ENCODE results near the gene LILRB5. TPM values are rescaled to one million over a fixed set of nuclear protein-coding genes. Genes with fewer than 3 reads are reported as not detected.
A peak's percentile ranks its signal among the peaks of the same experiment; 100 is the strongest.
"Not testable (repeated sequence)": the region's sequence is repeated elsewhere in the genome, so short reads cannot be mapped to it uniquely, and the experiment has no call there.

The LILRB5 gene
- total and polyA plus RNA-seq, 9 donors: 5.5 to 11.8 (median 7.2) TPM

DNA sequence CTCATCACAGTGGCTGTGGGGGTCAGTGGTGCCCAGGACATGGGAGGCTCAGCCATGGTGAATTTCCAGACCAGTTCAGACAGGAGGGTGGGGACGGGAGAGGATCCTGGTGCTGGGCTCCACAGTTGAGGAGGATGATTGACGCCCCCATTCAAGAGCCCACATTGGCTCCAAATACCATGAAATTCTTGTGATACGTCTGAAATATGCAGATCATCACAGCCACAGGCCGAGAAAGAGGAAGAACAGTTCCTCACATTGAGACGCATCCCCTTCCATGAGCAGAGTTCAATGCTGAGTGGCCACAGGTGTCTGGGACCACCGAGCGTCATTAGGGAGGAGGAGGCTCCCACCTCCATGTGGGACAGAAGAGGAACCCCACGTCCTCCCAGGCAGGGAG, 13.3 kb downstream of the LILRB5 start:
- not testable (repeated sequence) for H3K4me1 ChIP-seq (ENCODE audit: control insufficient read depth, insufficient read depth, low read length); DNase-seq; H3K9me3 ChIP-seq (replicated peaks; ENCODE audit: control insufficient read depth, low read depth, low read length); H3K27ac ChIP-seq (ENCODE audit: low read length); H3K27me3 ChIP-seq (ENCODE audit: control insufficient read depth, insufficient read depth, low read length); H3K4me3 ChIP-seq (ENCODE audit: low read length); H3K36me3 ChIP-seq (ENCODE audit: control insufficient read depth, insufficient read depth, low read length)
- no CpG with 5 or more reads among the region's 8 CpGs for WGBS (ENCODE audit: insufficient coverage)

GRCh38 chr19:54242646-54243045, 14.4 kb downstream of the LILRB5 start, which contains the start of gene LILRA6:
LILRA6 (minus strand) TSS chr19:54242790.
- not testable (repeated sequence) for H3K27ac ChIP-seq (ENCODE audit: low read length); H3K4me1 ChIP-seq (ENCODE audit: control insufficient read depth, insufficient read depth, low read length); H3K36me3 ChIP-seq (ENCODE audit: control insufficient read depth, insufficient read depth, low read length); H3K9me3 ChIP-seq (replicated peaks; ENCODE audit: control insufficient read depth, low read depth, low read length); H3K27me3 ChIP-seq (ENCODE audit: control insufficient read depth, insufficient read depth, low read length); H3K4me3 ChIP-seq (ENCODE audit: low read length); DNase-seq
- no CpG with 5 or more reads among the region's 6 CpGs for WGBS (ENCODE audit: insufficient coverage)

GRCh38 chr19:54242234-54242633, 14.8 kb downstream of the LILRB5 start:
- H3K9me3 ChIP-seq (replicated peaks; ENCODE audit: control insufficient read depth, low read depth, low read length); H3K4me1 ChIP-seq (ENCODE audit: control insufficient read depth, insufficient read depth, low read length); DNase-seq; H3K27ac ChIP-seq (ENCODE audit: low read length); H3K36me3 ChIP-seq (ENCODE audit: control insufficient read depth, insufficient read depth, low read length); H3K4me3 ChIP-seq (ENCODE audit: low read length); H3K27me3 ChIP-seq (ENCODE audit: control insufficient read depth, insufficient read depth, low read length): not testable (repeated sequence)
- 40% methylated on average over 1 of the region's 4 CpGs for WGBS (ENCODE audit: insufficient coverage)

GRCh38 chr19:54240372-54241336, 16.4 kb downstream of the LILRB5 start:
- H3K4me1 ChIP-seq (ENCODE audit: control insufficient read depth, insufficient read depth, low read length); DNase-seq; H3K27me3 ChIP-seq (ENCODE audit: control insufficient read depth, insufficient read depth, low read length); H3K9me3 ChIP-seq (replicated peaks; ENCODE audit: control insufficient read depth, low read depth, low read length); H3K27ac ChIP-seq (ENCODE audit: low read length); H3K4me3 ChIP-seq (ENCODE audit: low read length); H3K36me3 ChIP-seq (ENCODE audit: control insufficient read depth, insufficient read depth, low read length): not testable (repeated sequence)
- WGBS (ENCODE audit: insufficient coverage): 67% methylated on average over 4 of the region's 22 CpGs

DNA sequence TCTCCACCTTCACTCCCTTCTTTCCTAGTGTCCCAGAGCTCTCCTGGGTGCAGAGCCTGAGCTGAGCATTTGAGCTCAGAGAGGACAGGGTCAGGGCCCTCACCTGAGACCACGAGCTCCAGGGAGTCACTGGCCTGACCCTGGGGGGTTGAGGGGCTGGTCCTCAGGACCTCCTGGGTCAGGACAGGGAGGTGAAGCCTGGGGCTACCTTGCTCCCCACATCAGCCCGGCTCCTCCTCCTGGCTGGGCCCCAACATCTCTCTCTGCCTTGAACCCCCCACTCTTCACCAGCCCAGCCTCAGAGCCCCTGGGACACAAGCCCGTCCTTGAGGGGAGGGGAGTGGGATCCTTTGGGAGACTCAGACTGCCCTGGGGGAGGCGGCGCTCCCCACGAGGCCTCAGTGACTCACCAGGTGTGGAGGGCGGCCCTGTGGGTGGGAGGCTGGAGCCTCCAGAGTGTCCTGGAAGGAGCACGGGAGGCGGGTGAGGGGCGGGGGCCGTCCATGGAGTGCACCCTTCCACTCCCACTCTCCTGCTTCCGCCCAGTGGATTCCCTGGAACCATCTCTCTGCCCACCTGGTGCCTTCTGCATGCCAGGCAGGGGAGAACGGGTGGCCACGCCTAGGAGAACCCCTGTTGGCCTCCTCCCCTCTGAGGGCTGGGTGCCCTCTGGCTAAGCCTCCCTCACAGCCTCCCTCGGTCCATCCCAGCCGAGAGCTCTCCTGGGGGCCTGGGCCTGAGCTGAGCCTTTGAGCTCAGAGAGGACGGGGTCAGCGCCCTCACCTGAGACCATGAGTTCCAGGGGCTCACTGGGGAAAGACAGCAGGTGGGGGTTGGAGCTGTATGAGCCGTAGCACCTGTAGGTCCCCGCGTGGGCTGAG, 17.3 kb downstream of the LILRB5 start:
- not testable (repeated sequence) for H3K9me3 ChIP-seq (replicated peaks; ENCODE audit: control insufficient read depth, low read depth, low read length); DNase-seq; H3K27ac ChIP-seq (ENCODE audit: low read length); H3K27me3 ChIP-seq (ENCODE audit: control insufficient read depth, insufficient read depth, low read length); H3K4me3 ChIP-seq (ENCODE audit: low read length); H3K4me1 ChIP-seq (ENCODE audit: control insufficient read depth, insufficient read depth, low read length); H3K36me3 ChIP-seq (ENCODE audit: control insufficient read depth, insufficient read depth, low read length)
- 46% methylated on average over 6 of the region's 21 CpGs for WGBS (ENCODE audit: insufficient coverage)

GRCh38 chr19:54233941-54234340, 23.1 kb downstream of the LILRB5 start:
- H3K4me1 ChIP-seq (ENCODE audit: control insufficient read depth, insufficient read depth, low read length): no peaks in the 10 kb centered on the region
- no peaks in the 10 kb centered on the region for H3K36me3 ChIP-seq (ENCODE audit: control insufficient read depth, insufficient read depth, low read length)
- H3K27me3 ChIP-seq (ENCODE audit: control insufficient read depth, insufficient read depth, low read length): no peaks in the 10 kb centered on the region
- no peak overlapping the region for H3K27ac ChIP-seq (ENCODE audit: low read length)
- no peak overlapping the region for H3K4me3 ChIP-seq (ENCODE audit: low read length)
- 70% methylated on average over 4 of the region's 5 CpGs for WGBS (ENCODE audit: insufficient coverage)
- DNase-seq: no peak
- H3K9me3 ChIP-seq (replicated peaks; ENCODE audit: control insufficient read depth, low read depth, low read length): no peaks in the 10 kb centered on the region

GRCh38 chr19:54231077-54231931, 25.8 kb downstream of the LILRB5 start:
- Histone ChIP-seq H3K9me3 (replicated peaks; ENCODE audit: control insufficient read depth, low read depth, low read length) (no peaks in the 10 kb centered on the region), H3K4me1 (ENCODE audit: control insufficient read depth, insufficient read depth, low read length) (no peaks in the 10 kb centered on the region), H3K27ac (ENCODE audit: low read length) (no peak overlapping the region), H3K36me3 (ENCODE audit: control insufficient read depth, insufficient read depth, low read length) (no peaks in the 10 kb centered on the region), H3K27me3 (ENCODE audit: control insufficient read depth, insufficient read depth, low read length) (no peaks in the 10 kb centered on the region), H3K4me3 (ENCODE audit: low read length) (no peak overlapping the region)
- DNase-seq: peak; percentile 77
- 6% methylated on average over 16 of the region's 21 CpGs for WGBS (ENCODE audit: insufficient coverage)

DNA sequence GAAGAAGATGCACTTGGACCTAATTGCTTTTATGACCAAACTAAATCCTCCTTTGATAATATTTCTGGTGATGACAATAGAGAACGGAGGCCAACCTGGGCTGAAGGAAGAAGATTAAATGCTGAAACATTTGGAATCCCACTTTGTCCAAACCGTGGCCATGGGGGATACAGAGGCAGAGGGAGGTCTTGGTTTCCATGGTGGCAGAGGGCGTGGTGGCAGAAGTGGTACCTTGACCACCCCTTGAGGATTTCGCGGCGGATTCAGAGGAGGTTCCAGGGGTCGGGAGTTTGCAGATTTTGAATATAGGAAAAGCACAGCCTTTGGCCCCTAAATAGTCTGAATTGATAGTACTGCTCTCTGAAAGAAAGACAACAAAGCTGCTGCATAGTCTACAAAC, 27.0 kb downstream of the LILRB5 start:
- Histone ChIP-seq H3K36me3 (ENCODE audit: control insufficient read depth, insufficient read depth, low read length) (no peaks in the 10 kb centered on the region), H3K9me3 (replicated peaks; ENCODE audit: control insufficient read depth, low read depth, low read length) (no peaks in the 10 kb centered on the region), H3K27me3 (ENCODE audit: control insufficient read depth, insufficient read depth, low read length) (no peaks in the 10 kb centered on the region), H3K27ac (ENCODE audit: low read length) (no peak overlapping the region), H3K4me1 (ENCODE audit: control insufficient read depth, insufficient read depth, low read length) (no peaks in the 10 kb centered on the region), H3K4me3 (ENCODE audit: low read length) (no peak overlapping the region)
- 87% methylated on average over 7 of the region's 7 CpGs for WGBS (ENCODE audit: insufficient coverage)
- DNase-seq: no peak

- H3K9me3 ChIP-seq (replicated peaks; ENCODE audit: control insufficient read depth, low read depth, low read length): no peaks in the 10 kb centered on the region
- DNase-seq: no peak
- H3K4me3 ChIP-seq (ENCODE audit: low read length): no peak overlapping the region
- 78% methylated on average over 8 of the region's 8 CpGs for WGBS (ENCODE audit: insufficient coverage)
- H3K27ac ChIP-seq (ENCODE audit: low read length): no peak overlapping the region
- no peaks in the 10 kb centered on the region for H3K36me3 ChIP-seq (ENCODE audit: control insufficient read depth, insufficient read depth, low read length)
- H3K27me3 ChIP-seq (ENCODE audit: control insufficient read depth, insufficient read depth, low read length): no peaks in the 10 kb centered on the region
- no peaks in the 10 kb centered on the region for H3K4me1 ChIP-seq (ENCODE audit: control insufficient read depth, insufficient read depth, low read length)
These were observed 27.9 kb downstream of the LILRB5 start for GRCh38 chr19:54229146-54229545.

Measured in muscle of leg (tissue), 11 donors.